Frontal cortex (tissue), 4 donors: Measurements from ENCODE around the gene GPR119. TPM values are rescaled to one million over a fixed set of nuclear protein-coding genes. Genes with fewer than 3 reads are reported as not detected.
A peak's percentile ranks its signal among the peaks of the same experiment; 100 is the strongest.
"Not testable (repeated sequence)": the region's sequence is repeated elsewhere in the genome, so short reads cannot be mapped to it uniquely, and the experiment has no call there.

Experiments
- DNase-seq, 2 donors: peaks; one replicate each; pipeline ENCODE4 v3.0.0; 2012; ENCODE audit warnings: low spot score in 2 of 2
- FAIRE-seq: peaks from 2 replicates; lab custom pipeline; 2012; peaks lifted over from hg19 to GRCh38; lab: Jason Lieb, UNC
- total RNA-seq: library from RNA; depleted of rRNA; stranded (reverse); fragments of >200 nt; gene quantifications from one replicate; pipeline ENCODE4 v1.2.3, GENCODE V29; 2014
- donor health status: control.
- donor health status: control.
- donor health status: control.

GPR119 gene
- total RNA-seq, 1 donor from 2014 or later, result not detected

DNA sequence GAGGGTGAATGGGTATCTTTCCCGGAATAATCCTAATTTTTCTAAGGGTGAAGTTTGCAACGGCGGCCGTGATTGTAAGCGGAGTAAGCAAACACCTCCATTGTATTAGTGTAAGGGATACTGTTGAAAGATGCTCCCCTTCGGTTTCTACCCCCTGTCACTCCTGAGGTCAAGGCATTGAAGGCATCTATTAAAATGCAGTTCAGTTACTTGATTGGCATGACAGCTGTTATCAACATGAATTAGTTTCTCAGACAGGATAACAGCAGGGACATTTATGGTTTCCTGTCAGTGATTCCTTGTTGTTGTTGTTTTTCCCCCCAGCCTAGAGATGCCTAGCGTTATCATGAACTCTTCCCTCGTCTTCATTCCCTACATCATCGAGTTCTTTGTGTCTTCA lies 45.2 kb downstream of the GPR119 start:
- FAIRE-seq, result no peak
- no peak for DNase-seq

- DNase-seq, result peak; percentile 42 to 48
- FAIRE-seq, result no peak
These were observed 45.9 kb downstream of the GPR119 start, which contains the start of gene SLC25A14 for GRCh38 chrX:130339408-130340222. Gene SLC25A14, plus strand, starts transcription at chrX:130339919. Its CDS starts 360 bp downstream, at chrX:130340279.

DNA sequence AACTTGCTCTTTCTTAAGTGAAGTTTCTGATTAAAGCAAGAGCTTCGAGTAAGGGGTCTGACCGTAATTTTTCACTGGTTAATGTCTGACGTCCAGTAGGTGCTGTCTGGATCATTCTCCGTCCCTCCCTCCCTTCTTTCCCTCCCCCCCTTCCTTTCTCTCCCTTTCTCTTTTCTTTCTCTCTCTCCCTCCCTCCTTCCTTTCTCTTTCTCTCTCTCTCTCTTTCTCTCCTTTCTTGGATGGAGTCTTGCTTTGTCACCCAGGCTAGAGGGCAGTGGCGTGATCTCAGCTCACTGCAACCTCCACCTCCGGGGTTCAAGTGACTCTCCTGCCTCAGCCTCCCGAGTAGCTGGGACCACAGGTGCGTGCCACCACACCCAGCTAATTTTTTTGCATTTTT lies 46.6 kb downstream of the GPR119 start:
- not testable (repeated sequence) for FAIRE-seq, DNase-seq

GRCh38 chrX:130336531-130336930 lies 48.9 kb downstream of the GPR119 start:
- FAIRE-seq, result no peak
- no peak for DNase-seq

Other genes starting within 250 kb of the GPR119 start
- 11.4 TPM for gene AIFM1, start 219.8 kb downstream of the GPR119 start, total RNA-seq
- gene RAB33A, start 213.7 kb downstream of the GPR119 start, total RNA-seq, result 42.4 TPM
- 9.0 TPM for gene ZNF280C, start 116.8 kb downstream of the GPR119 start, total RNA-seq
- gene SLC25A14, start 45.8 kb downstream of the GPR119 start, total RNA-seq, result 24.1 TPM
- 28.9 TPM for gene RBMX2, start 16.3 kb upstream of the GPR119 start, total RNA-seq